WTC11 (cell line): Measurements from ENCODE around the gene UBE2E1. TPM values are rescaled to one million over a fixed set of nuclear protein-coding genes. Genes with fewer than 3 reads are reported as not detected.

Source experiments
- ATAC-seq: fragments of 200-7000 bp; cut with Tn5 transposase; 2 replicates; pipeline ENCODE4 v1.10.0; 2021; ENCODE audit warnings: mild to moderate bottlenecking, moderate library complexity
- CTCF ChIA-PET: fragments of 300-600 bp; sonication (Branson Sonifier 250); formaldehyde crosslinking; loops from one replicate; lab custom pipeline; 2021; ENCODE audit warnings: antibody characterized with exemption; lab: Charles Lee
- POLR2A ChIA-PET: fragments of 350-600 bp; sonication (Branson Sonifier 250); formaldehyde crosslinking; loops from one replicate; lab custom pipeline; 2021; ENCODE audit warnings: antibody characterized with exemption; lab: Charles Lee
- DNase-seq: peaks from one replicate; pipeline ENCODE4 v3.0.0; 2021; ENCODE audit warnings: low spot score
- H3K27ac Mint-ChIP-seq: 2 replicates; pipeline ENCODE4 v1.8.0; 2021; ENCODE audit warnings: mixed read lengths
- H3K27me3 Mint-ChIP-seq: 2 replicates; pipeline ENCODE4 v1.8.0; 2021; ENCODE audit warnings: low read depth, mild to moderate bottlenecking, moderate library complexity, mixed read lengths
- H3K36me3 Mint-ChIP-seq: 2 replicates; pipeline ENCODE4 v1.8.0; 2021; ENCODE audit warnings: mixed read lengths
- H3K4me1 Mint-ChIP-seq: 2 replicates; pipeline ENCODE4 v1.8.0; 2022; ENCODE audit warnings: mixed read lengths
- H3K4me3 Mint-ChIP-seq: 2 replicates; pipeline ENCODE4 v1.8.0; 2021; ENCODE audit warnings: mild to moderate bottlenecking, moderate library complexity, mixed read lengths
- H3K9me3 Mint-ChIP-seq: 2 replicates; pipeline ENCODE4 v1.8.0; 2021; ENCODE audit warnings: mixed read lengths
- ARID4B ChIP-seq: sonication (generic); formaldehyde crosslinking; IDR thresholded peaks from 2 replicates; pipeline ENCODE4 v1.8.0; 2023; ENCODE audit warnings: missing genetic modification reagents, mild to moderate bottlenecking, borderline replicate concordance
- ATF1 ChIP-seq: sonication (generic); formaldehyde crosslinking; IDR thresholded peaks from 2 replicates; pipeline ENCODE4 v1.8.1; 2023; ENCODE audit warnings: mild to moderate bottlenecking, moderate library complexity, missing genetic modification reagents
- CREB1 ChIP-seq: sonication (generic); formaldehyde crosslinking; IDR thresholded peaks from 2 replicates; pipeline ENCODE4 v1.8.0; 2023; ENCODE audit warnings: mild to moderate bottlenecking, missing genetic modification reagents
- FOXK1 ChIP-seq: sonication (generic); formaldehyde crosslinking; IDR thresholded peaks from 2 replicates; pipeline ENCODE4 v1.8.0; 2022; ENCODE audit warnings: mild to moderate bottlenecking, moderate library complexity, missing genetic modification reagents
- FOXP1 ChIP-seq: sonication (generic); formaldehyde crosslinking; IDR thresholded peaks from 2 replicates; pipeline ENCODE4 v1.8.0; 2022; ENCODE audit warnings: missing genetic modification reagents, mild to moderate bottlenecking, moderate library complexity, borderline replicate concordance
- HMGXB4 ChIP-seq: sonication (generic); formaldehyde crosslinking; IDR thresholded peaks from 2 replicates; pipeline ENCODE4 v1.8.1; 2023; ENCODE audit warnings: mild to moderate bottlenecking, moderate library complexity, missing genetic modification reagents
- IRF2 ChIP-seq: sonication (generic); formaldehyde crosslinking; IDR thresholded peaks from 2 replicates; pipeline ENCODE4 v1.8.0; 2022; ENCODE audit warnings: low read depth, missing genetic modification reagents, borderline replicate concordance
- MAX ChIP-seq: sonication (generic); formaldehyde crosslinking; IDR thresholded peaks from 2 replicates; pipeline ENCODE4 v1.8.0; 2022; ENCODE audit warnings: mild to moderate bottlenecking, missing genetic modification reagents
- MLX ChIP-seq: sonication (generic); formaldehyde crosslinking; IDR thresholded peaks from 2 replicates; pipeline ENCODE4 v1.8.1; 2023; ENCODE audit warnings: mild to moderate bottlenecking, missing genetic modification reagents, moderate library complexity
- NFATC4 ChIP-seq: fragments of 250-450 bp; sonication (Bioruptor Pico); IDR thresholded peaks from 2 replicates; pipeline ENCODE4 v1.9.0; 2021; ENCODE audit warnings: mild to moderate bottlenecking
- SOX15 ChIP-seq: fragments of 250-450 bp; sonication (Bioruptor Pico); IDR thresholded peaks from 2 replicates; pipeline ENCODE4 v1.9.0; 2021; ENCODE audit warnings: mild to moderate bottlenecking
- TEAD1 ChIP-seq: sonication (generic); formaldehyde crosslinking; IDR thresholded peaks from 2 replicates; pipeline ENCODE4 v1.8.0; 2022; ENCODE audit warnings: mild to moderate bottlenecking, missing genetic modification reagents
- ZNF138 ChIP-seq: sonication (generic); formaldehyde crosslinking; conservative IDR thresholded peaks from 2 replicates; pipeline ENCODE4 v1.8.1; 2022; ENCODE audit warnings: mild to moderate bottlenecking, moderate library complexity, missing genetic modification reagents
- ZNF317 ChIP-seq: sonication (generic); formaldehyde crosslinking; IDR thresholded peaks from 2 replicates; pipeline ENCODE4 v1.8.1; 2023; ENCODE audit warnings: low read depth, mild to moderate bottlenecking, moderate library complexity, missing genetic modification reagents, borderline replicate concordance
- ZNF423 ChIP-seq: fragments of 250-450 bp; sonication (Bioruptor Pico); IDR thresholded peaks from 2 replicates; pipeline ENCODE4 v2.1.2; 2022; ENCODE audit warnings: mild to moderate bottlenecking, moderate library complexity
- ZNF671 ChIP-seq: fragments of 250-450 bp; sonication (Bioruptor Pico); IDR thresholded peaks from 2 replicates; pipeline ENCODE4 v1.8.0; 2021; ENCODE audit warnings: mild to moderate bottlenecking
- total RNA-seq: library from RNA; stranded (reverse); gene quantifications from 3 replicates; pipeline ENCODE4 v1.2.3, GENCODE V29; 2021

UBE2E1 gene
- total RNA-seq, 1 experiment from 2014 or later, result 121 TPM

- TF ChIP-seq IRF2 (CRISPR knock-in tag), result no peak
- TF ChIP-seq TEAD1, result no peak
- peak; percentile 60; the same call in 1 of the 2 replicates for TF ChIP-seq NFATC4 (CRISPR knock-in tag)
- TF ChIP-seq MLX (CRISPR knock-in tag), result no peak
- 0 out of 2 replicates have a peak, but pooled peaks have one; percentile 20 for TF ChIP-seq MAX
These were observed 4.8 kb downstream of the UBE2E1 start (continued) for GRCh38 chr3:23810343-23811184.

DNA sequence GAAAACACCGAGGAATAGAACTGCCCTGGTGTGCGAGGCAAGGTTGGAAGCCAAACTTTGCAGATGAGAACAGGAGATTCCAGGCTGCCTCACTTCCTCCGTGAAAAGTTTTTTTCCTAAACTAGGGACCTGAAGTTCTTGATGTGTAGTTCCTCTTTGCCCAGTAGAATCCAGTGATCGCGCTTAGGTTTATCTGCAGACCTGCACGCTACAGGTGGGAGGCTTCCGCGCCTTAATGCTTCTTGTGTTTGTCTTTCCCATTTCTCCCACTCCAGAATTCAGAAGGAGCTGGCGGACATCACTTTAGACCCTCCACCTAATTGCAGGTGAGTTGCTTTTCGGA lies 5.4 kb downstream of the UBE2E1 start:
- ATAC-seq (no peak; the same call in 1 of the 2 replicates), DNase-seq (no peak)
- Mint-ChIP-seq H3K27ac (peak overlapping the region; percentile 97), H3K27me3 (no peaks in the 10 kb centered on the region; the same call in 1 of the 2 replicates), H3K36me3 (peaks cover 36% of the 10 kb centered on the region), H3K9me3 (no peaks in the 10 kb centered on the region), H3K4me3 (peak overlapping the region; percentile 92), H3K4me1 (peaks cover 56% of the 10 kb centered on the region)
- CTCF ChIA-PET, result interaction anchor here (1.1 kb wide), 1 partner anchor 65 kb away, joined by 3 read pairs; no protein-coding TSS in a partner anchor
- TF ChIP-seq ARID4B (CRISPR knock-in tag), result 0 out of 2 replicates have a peak, but pooled peaks have one; percentile 44
- no peak for TF ChIP-seq ATF1 (CRISPR knock-in tag)
- 0 out of 2 replicates have a peak, but pooled peaks have one; percentile 5 for TF ChIP-seq MAX
- POLR2A ChIA-PET, result interaction anchor here (0.7 to 1.4 kb wide), 3 partner anchors 23 to 106 kb away, joined by 3 to 5 read pairs (median 4); partner anchors contain the start of genes NKIRAS1 and RPL15

DNA sequence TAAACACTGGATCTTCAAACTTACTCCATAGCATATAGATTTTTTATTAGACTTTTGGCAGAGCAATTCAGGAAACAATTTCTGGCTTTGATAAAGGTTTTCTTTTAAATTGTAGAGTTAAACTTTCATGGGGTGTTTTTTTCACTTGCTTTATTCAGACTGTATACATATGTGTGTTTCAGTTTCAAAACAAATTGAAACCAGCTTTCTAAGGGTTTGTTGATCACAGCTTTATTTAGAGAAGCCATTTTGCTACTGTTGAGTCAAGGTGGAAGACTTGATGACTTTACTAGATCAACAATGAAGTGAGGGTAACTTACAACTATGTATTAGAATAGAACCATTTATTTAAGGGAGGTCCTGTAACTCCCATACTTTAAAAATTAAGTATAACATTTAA lies 6.2 kb downstream of the UBE2E1 start:
- TF ChIP-seq HMGXB4 (CRISPR knock-in tag), result no peak
- no peak for TF ChIP-seq FOXK1 (CRISPR knock-in tag)
- no peak for TF ChIP-seq CREB1 (CRISPR knock-in tag)
- TF ChIP-seq ZNF317 (CRISPR knock-in tag), result no peak
- TF ChIP-seq ZNF138 (CRISPR knock-in tag), result no peak
- TF ChIP-seq ZNF423 (CRISPR knock-in tag), result no peak
- no peak for TF ChIP-seq FOXP1 (CRISPR knock-in tag)
- no peak for TF ChIP-seq ZNF671
- TF ChIP-seq SOX15 (CRISPR knock-in tag), result no peak
- TF ChIP-seq, all 79 proteins: peak for 0
- peaks cover 56% of the 10 kb centered on the region for H3K4me1 Mint-ChIP-seq
- peak overlapping the region; percentile 92 for H3K4me3 Mint-ChIP-seq
- H3K27ac Mint-ChIP-seq, result no peak overlapping the region
- peaks cover 39% of the 10 kb centered on the region for H3K36me3 Mint-ChIP-seq
- ChIA-PET POLR2A (interaction anchor here (0.7 to 1.4 kb wide), 2 partner anchors 22 to 105 kb away, joined by 3 to 4 read pairs; partner anchors contain the start of genes NKIRAS1 and RPL15), CTCF (no interaction called here)
- no peaks in the 10 kb centered on the region for H3K9me3 Mint-ChIP-seq
- ATAC-seq (no peak), DNase-seq (no peak)
- no peaks in the 10 kb centered on the region; the same call in 1 of the 2 replicates for H3K27me3 Mint-ChIP-seq
